Epithelial cell of proximal tubule (primary cell): ENCODE results near the gene PRKN. TPM values are rescaled to one million over a fixed set of nuclear protein-coding genes. Genes with fewer than 3 reads are reported as not detected.

Experiments used
- DNase-seq: peaks from one replicate; pipeline ENCODE4 v3.0.0-alpha.2; 2011; ENCODE audit warnings: low read depth
- H3K4me3 ChIP-seq: 2 replicates; pipeline ENCODE4 v1.5.1; 2011; ENCODE audit warnings: low read depth, mild to moderate bottlenecking, low read length
- CTCF ChIP-seq: conservative IDR thresholded peaks from 2 replicates; pipeline ENCODE4 v1.5.1; 2012; ENCODE audit warnings: low read depth, mild to moderate bottlenecking, low read length
- total RNA-seq: library from RNA; depleted of rRNA; stranded (reverse); fragments of >200 nt; gene quantifications from 2 replicates; pipeline ENCODE4 v1.2.3, GENCODE V29; 2015

The PRKN gene
- total RNA-seq, 1 donor from 2014 or later = 0.58 TPM

DNA sequence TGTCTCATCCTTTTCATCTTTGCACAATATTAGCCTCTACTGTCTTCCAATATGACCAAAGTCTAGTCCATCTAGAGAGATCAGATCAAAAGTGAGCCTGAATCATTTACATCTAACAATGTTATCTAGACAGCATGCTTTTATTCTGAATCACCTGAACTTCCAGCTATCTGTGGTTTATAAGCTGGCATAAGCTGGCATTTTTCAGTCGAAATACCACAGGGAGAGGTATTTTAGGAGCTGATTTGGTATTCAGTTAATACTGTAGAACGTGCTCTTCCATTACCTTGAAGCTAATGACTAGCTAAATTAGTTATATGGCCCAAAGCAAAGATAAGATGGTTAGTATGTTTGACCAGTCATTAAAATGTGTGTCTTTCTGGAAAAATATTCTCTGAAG lies 1265.4 kb downstream of the PRKN start:
- no peak for TF ChIP-seq CTCF
- no peak for DNase-seq
- no peak overlapping the region for H3K4me3 ChIP-seq

DNA sequence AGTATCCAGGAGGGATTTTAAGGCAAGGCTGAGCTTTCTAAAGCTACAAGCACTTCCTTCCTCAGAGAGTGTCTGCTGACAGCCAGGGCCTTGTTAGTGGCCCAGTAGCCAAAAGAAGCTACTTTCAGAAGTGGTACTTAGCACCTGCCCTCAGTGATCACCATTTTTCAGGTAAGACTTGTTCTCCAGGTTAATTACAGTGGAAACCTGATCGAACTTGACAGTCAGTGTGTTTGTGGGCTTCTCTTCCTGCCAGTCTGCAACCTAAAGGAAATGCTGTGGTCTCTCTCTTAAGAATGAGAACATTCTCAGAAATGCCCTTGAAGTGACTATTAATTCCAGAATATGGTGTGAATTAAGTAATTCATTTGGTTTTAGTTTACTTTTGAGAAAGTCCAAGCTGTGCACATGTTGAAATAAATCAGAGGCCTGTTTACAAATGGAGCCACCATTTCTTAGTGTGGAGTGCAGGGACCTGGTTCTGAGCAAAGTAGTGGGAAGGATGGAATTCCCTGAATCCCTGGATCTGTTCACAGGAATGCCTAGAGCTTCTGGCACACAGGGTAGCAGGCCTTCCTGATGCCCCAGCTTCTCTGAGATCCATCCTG lies 1268.5 kb downstream of the PRKN start:
- TF ChIP-seq CTCF = no peak
- no peak for DNase-seq
- H3K4me3 ChIP-seq = no peak overlapping the region

DNA sequence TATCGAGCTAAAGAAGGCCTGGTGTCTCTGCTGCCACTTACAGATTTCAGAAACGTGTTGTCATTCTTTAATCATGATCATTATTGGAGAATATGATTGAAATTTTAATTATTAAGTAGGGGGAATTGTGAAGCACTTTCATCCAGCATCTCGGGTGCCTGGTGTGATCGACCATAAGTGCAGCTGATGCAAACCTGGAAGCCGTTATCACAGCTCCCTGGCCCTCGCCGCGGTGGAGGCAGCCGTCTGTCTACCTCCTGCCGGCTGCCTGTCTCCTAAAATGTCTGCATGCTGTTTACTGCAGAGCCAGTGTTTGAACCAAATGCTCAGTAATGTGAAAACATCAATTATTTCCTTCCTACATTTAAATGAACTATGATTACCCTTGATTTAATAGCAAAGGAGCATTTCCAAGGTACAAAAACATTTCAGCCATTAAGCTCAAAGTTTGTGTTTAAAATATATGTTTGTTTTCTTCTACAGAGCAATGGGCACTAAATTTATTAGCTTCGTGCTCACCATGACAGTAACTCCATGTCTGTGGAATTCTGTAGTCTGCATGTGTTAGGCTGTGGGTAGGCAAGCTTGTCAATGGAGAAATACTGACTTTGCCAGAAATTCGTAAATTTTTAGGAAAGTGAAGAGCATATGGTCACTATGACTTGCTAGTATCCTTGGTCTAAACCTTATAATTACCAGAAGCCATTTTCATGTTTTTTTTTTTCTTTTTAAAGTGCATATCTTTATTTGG lies 1269.2 kb downstream of the PRKN start:
- TF ChIP-seq CTCF = no peak
- DNase-seq = no peak
- no peak overlapping the region for H3K4me3 ChIP-seq

- no peak for TF ChIP-seq CTCF
- DNase-seq = no peak
- H3K4me3 ChIP-seq = no peak overlapping the region
Observed at GRCh38 chr6:161455848-161456247, 1271.7 kb downstream of the PRKN start.

DNA sequence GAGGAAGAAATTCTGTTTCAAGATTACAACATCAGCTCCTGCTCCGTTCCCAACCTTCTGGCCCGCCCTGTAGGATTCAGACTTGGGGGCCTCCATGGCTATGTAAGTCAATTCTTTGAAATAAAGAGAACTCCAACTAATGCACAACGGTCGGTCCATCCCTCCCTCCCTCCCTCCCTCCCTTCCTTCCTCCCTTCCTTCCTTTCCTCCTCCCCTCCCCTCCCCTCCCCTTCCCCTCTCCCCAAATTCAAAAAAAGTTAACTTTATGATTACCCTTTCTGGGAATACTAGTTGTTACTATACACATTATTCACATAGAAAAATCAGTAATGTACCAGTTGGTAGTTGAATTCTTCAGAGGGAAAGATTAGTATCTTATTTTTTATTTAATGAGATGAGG lies 1274.0 kb downstream of the PRKN start:
- no peak overlapping the region for H3K4me3 ChIP-seq
- DNase-seq = no peak
- TF ChIP-seq CTCF = no peak

- H3K4me3 ChIP-seq = no peak overlapping the region
- TF ChIP-seq CTCF = no peak
- DNase-seq = no peak
Observed at GRCh38 chr6:161452241-161452640, 1275.3 kb downstream of the PRKN start.

DNA sequence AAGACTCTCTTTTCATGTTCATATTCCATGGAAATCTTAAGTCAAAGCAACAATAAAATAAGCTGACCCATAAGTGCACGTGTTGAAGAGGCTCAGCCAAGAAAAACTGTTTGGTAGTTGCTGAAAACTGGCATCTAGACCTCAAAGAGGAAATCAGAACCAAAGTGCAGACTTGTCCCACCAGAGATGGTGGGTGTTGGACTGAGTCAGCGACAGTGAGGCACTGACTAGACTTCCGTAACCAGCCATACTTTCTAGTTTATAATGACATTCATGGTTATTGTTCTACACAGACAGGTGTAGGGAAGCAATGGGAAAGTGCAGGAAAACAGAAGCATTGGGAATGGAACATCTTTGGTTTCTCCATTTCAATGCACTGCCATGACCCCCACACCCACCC lies 1278.0 kb downstream of the PRKN start:
- TF ChIP-seq CTCF = no peak
- H3K4me3 ChIP-seq = no peak overlapping the region
- no peak for DNase-seq
